ENCODE results near the gene PCARE.

The PCARE gene

GRCh38 chr2:29080886-29081743 is 6.8 kb upstream of the PCARE start:
- no peaks in the 10 kb centered on the region for H3K36me3 ChIP-seq (ENCODE audit: insufficient read depth, low read length)
- TF ChIP-seq POLR2AphosphoS5 (IDR thresholded peaks at IDR 0.05; ENCODE audit: borderline replicate concordance, low read depth, low read length): no peak
- no peak for TF ChIP-seq FOXP2 (optimal IDR thresholded peaks at IDR 0.05; ENCODE audit: control extremely low read depth, extremely low read length, insufficient read depth)
- no peak for TF ChIP-seq EZH2 (IDR thresholded peaks at IDR 0.05)
- no peak overlapping the region for H3K27ac ChIP-seq
- no peaks in the 10 kb centered on the region for H3K9me3 ChIP-seq (ENCODE audit: low read depth, low read length)
- no peak for DNase-seq (ENCODE audit: low read depth, low spot score)
- H3K4me3 ChIP-seq: no peak overlapping the region
- H3K9ac ChIP-seq (ENCODE audit: insufficient read length): no peak overlapping the region

- TF ChIP-seq EZH2 (IDR thresholded peaks at IDR 0.05) (no peak), POLR2AphosphoS5 (IDR thresholded peaks at IDR 0.05; ENCODE audit: borderline replicate concordance, low read depth, low read length) (no peak), FOXP2 (optimal IDR thresholded peaks at IDR 0.05; ENCODE audit: control extremely low read depth, extremely low read length, insufficient read depth) (no peak)
- Histone ChIP-seq H3K4me3 (no peak overlapping the region), H3K27ac (no peak overlapping the region), H3K9ac (ENCODE audit: insufficient read length) (no peak overlapping the region), H3K36me3 (ENCODE audit: insufficient read depth, low read length) (no peaks in the 10 kb centered on the region), H3K9me3 (ENCODE audit: low read depth, low read length) (no peaks in the 10 kb centered on the region)
- no peak for DNase-seq (ENCODE audit: low read depth, low spot score)
Measured at GRCh38 chr2:29079887-29080286, 5.6 kb upstream of the PCARE start.

- Histone ChIP-seq H3K4me3 (no peak overlapping the region), H3K36me3 (ENCODE audit: insufficient read depth, low read length) (no peaks in the 10 kb centered on the region), H3K9ac (ENCODE audit: insufficient read length) (no peak overlapping the region), H3K27ac (no peak overlapping the region), H3K9me3 (ENCODE audit: low read depth, low read length) (no peaks in the 10 kb centered on the region)
- TF ChIP-seq POLR2AphosphoS5 (IDR thresholded peaks at IDR 0.05; ENCODE audit: borderline replicate concordance, low read depth, low read length) (no peak), EZH2 (IDR thresholded peaks at IDR 0.05) (no peak), FOXP2 (optimal IDR thresholded peaks at IDR 0.05; ENCODE audit: control extremely low read depth, extremely low read length, insufficient read depth) (no peak)
- DNase-seq (ENCODE audit: low read depth, low spot score): no peak
Measured at GRCh38 chr2:29075894-29076705, 1.8 kb upstream of the PCARE start.

DNA sequence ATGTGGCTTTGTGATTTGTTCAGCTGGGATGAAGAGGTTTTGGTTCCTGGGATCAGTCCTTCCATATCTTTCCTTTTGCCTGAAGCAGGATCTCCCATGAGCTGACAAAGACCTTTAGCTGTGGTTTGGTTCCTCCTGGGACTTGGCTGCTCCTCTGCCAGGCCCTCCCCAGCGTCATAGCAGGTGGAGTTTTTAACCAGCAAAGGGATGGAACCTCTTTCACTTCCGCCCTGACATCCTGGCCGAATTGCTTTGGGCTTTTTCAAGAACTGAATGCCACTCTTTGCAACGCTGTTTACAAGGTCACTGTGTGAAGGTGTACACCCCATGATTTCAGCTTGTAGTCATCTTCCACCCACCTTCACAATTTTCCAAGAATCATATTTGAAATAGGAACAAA is 390 bp downstream of the PCARE start:
- no peaks in the 10 kb centered on the region for H3K9me3 ChIP-seq (ENCODE audit: low read depth, low read length)
- H3K4me3 ChIP-seq: no peak overlapping the region
- H3K36me3 ChIP-seq (ENCODE audit: insufficient read depth, low read length): no peaks in the 10 kb centered on the region
- no peak overlapping the region for H3K9ac ChIP-seq (ENCODE audit: insufficient read length)
- DNase-seq (ENCODE audit: low read depth, low spot score): no peak
- H3K27ac ChIP-seq: no peak overlapping the region
- TF ChIP-seq POLR2AphosphoS5 (IDR thresholded peaks at IDR 0.05; ENCODE audit: borderline replicate concordance, low read depth, low read length) (no peak), FOXP2 (optimal IDR thresholded peaks at IDR 0.05; ENCODE audit: control extremely low read depth, extremely low read length, insufficient read depth) (no peak), EZH2 (IDR thresholded peaks at IDR 0.05) (no peak)

- Histone ChIP-seq H3K27ac (no peak overlapping the region), H3K9ac (ENCODE audit: insufficient read length) (no peak overlapping the region), H3K4me3 (no peak overlapping the region), H3K9me3 (ENCODE audit: low read depth, low read length) (no peaks in the 10 kb centered on the region), H3K36me3 (ENCODE audit: insufficient read depth, low read length) (no peaks in the 10 kb centered on the region)
- TF ChIP-seq EZH2 (IDR thresholded peaks at IDR 0.05) (no peak), FOXP2 (optimal IDR thresholded peaks at IDR 0.05; ENCODE audit: control extremely low read depth, extremely low read length, insufficient read depth) (no peak), POLR2AphosphoS5 (IDR thresholded peaks at IDR 0.05; ENCODE audit: borderline replicate concordance, low read depth, low read length) (no peak)
- DNase-seq (ENCODE audit: low read depth, low spot score): no peak
Measured at GRCh38 chr2:29072971-29073725, 1.2 kb downstream of the PCARE start.

GRCh38 chr2:29072251-29072650 is 2.1 kb downstream of the PCARE start:
- H3K9me3 ChIP-seq (ENCODE audit: low read depth, low read length): no peaks in the 10 kb centered on the region
- no peak overlapping the region for H3K27ac ChIP-seq
- no peak for DNase-seq (ENCODE audit: low read depth, low spot score)
- H3K36me3 ChIP-seq (ENCODE audit: insufficient read depth, low read length): no peaks in the 10 kb centered on the region
- TF ChIP-seq EZH2 (IDR thresholded peaks at IDR 0.05): no peak
- no peak for TF ChIP-seq FOXP2 (optimal IDR thresholded peaks at IDR 0.05; ENCODE audit: control extremely low read depth, extremely low read length, insufficient read depth)
- TF ChIP-seq POLR2AphosphoS5 (IDR thresholded peaks at IDR 0.05; ENCODE audit: borderline replicate concordance, low read depth, low read length): no peak
- no peak overlapping the region for H3K9ac ChIP-seq (ENCODE audit: insufficient read length)
- no peak overlapping the region for H3K4me3 ChIP-seq

- TF ChIP-seq EZH2 (IDR thresholded peaks at IDR 0.05): no peak
- TF ChIP-seq POLR2AphosphoS5 (IDR thresholded peaks at IDR 0.05; ENCODE audit: borderline replicate concordance, low read depth, low read length): no peak
- Histone ChIP-seq H3K9ac (ENCODE audit: insufficient read length) (no peak overlapping the region), H3K9me3 (ENCODE audit: low read depth, low read length) (no peaks in the 10 kb centered on the region), H3K27ac (no peak overlapping the region), H3K36me3 (ENCODE audit: insufficient read depth, low read length) (no peaks in the 10 kb centered on the region), H3K4me3 (no peak overlapping the region)
- DNase-seq (ENCODE audit: low read depth, low spot score): no peak
Measured at GRCh38 chr2:29071032-29071975, 3.0 kb downstream of the PCARE start.

All from SK-N-MC (cell line).